Vagina (tissue), 2 donors: ENCODE results near the gene ABCG4. TPM values are rescaled to one million over a fixed set of nuclear protein-coding genes. Genes with fewer than 3 reads are reported as not detected.
"Not testable (repeated sequence)": the region's sequence is repeated elsewhere in the genome, so short reads cannot be mapped to it uniquely, and the experiment has no call there.

Source experiments
- DNase-seq, 2 donors: peaks; one replicate each; pipeline ENCODE4 v3.0.0-alpha.2; 2017; ENCODE audit errors: extremely low spot score in 2 of 2
- H3K27ac ChIP-seq: fragments of 200-600 bp; sonication (generic); one replicate; pipeline ENCODE4 v1.5.1; 2019
- H3K27me3 ChIP-seq: fragments of 200-600 bp; sonication (generic); one replicate; pipeline ENCODE4 v1.5.1; 2019
- H3K36me3 ChIP-seq, 2 donors: fragments of 200-600 bp; sonication (generic); one replicate each; pipeline ENCODE4 v1.5.1; 2017 to 2019
- H3K4me1 ChIP-seq: fragments of 200-600 bp; sonication (generic); one replicate; pipeline ENCODE4 v1.5.1; 2019
- H3K4me3 ChIP-seq, 2 donors: fragments of 200-600 bp; sonication (generic); 1 replicate in 1 of 2; 2 replicates in 1 of 2; pipeline ENCODE4 v1.5.1; 2016 to 2019
- H3K9me3 ChIP-seq: fragments of 200-600 bp; sonication (generic); one replicate; pipeline ENCODE4 v1.5.1; 2019
- POLR2A ChIP-seq, 2 donors: fragments of 450-650 bp; IDR thresholded peaks; one replicate each; pipeline ENCODE4 v1.6.1; 2017; ENCODE audit warnings: antibody characterized with exemption in 2 of 2, mild to moderate bottlenecking in 2 of 2, moderate library complexity in 2 of 2
- POLR2AphosphoS5 ChIP-seq, 2 donors: sonication (generic); formaldehyde crosslinking; IDR thresholded peaks; one replicate each; pipeline ENCODE4 v1.9.0; 2017; ENCODE audit warnings: antibody characterized with exemption in 2 of 2, mild to moderate bottlenecking in 2 of 2, low read depth in 1 of 2; ENCODE audit not compliant: insufficient read depth in 1 of 2
- intact Hi-C: fragments of 100-400 bp; cut with DNase I; formaldehyde crosslinking; loops from one replicate; pipeline ENCODE4 v1.15.1; 2023
- total RNA-seq: library from RNA; depleted of rRNA; stranded (reverse); fragments of >200 nt; gene quantifications from one replicate; pipeline ENCODE4 v1.2.3, GENCODE V29; 2016
- TF ChIP-seq, protein P1 (sequence below), 3 experiments: fragments of 450-650 bp in 2 of 3; fragments of 200-600 bp in 1 of 3; sonication (generic) in 1 of 3; IDR thresholded peaks; one replicate each; pipeline ENCODE4 v1.5.1; 2017 to 2019; ENCODE audit warnings: antibody characterized with exemption in 3 of 3, mild to moderate bottlenecking in 2 of 3, moderate library complexity in 2 of 3

ABCG4 gene
- total RNA-seq, 1 donor from 2014 or later = 3.2 TPM

DNA sequence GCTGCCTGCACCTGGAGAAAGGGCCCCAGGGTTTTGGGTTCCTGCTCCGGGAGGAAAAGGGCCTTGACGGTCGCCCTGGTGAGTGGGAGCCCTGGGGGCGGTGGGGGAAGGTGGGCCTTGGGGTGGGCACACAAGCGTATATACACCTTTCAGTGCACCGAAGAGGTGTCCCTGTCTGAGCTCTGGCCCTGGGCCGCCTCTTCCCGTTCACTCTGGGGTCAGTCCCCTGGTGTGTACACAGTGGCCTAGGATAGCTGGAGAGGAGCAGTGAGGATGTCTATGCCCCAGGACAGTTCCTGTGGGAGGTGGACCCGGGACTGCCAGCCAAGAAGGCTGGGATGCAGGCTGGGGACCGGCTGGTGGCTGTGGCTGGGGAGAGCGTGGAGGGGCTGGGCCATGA lies 39.2 kb downstream of the ABCG4 start:
- no peaks in the 10 kb centered on the region for H3K4me1 ChIP-seq
- no peaks in the 10 kb centered on the region for H3K27me3 ChIP-seq
- no peak overlapping the region for H3K27ac ChIP-seq
- no peaks in the 10 kb centered on the region for H3K36me3 ChIP-seq
- intact Hi-C loops = no loop called here
- no peak overlapping the region for H3K4me3 ChIP-seq
- no peaks in the 10 kb centered on the region for H3K9me3 ChIP-seq
- TF ChIP-seq POLR2A (IDR thresholded peaks at IDR 0.05) (no peak), POLR2AphosphoS5 (IDR thresholded peaks at IDR 0.05; ENCODE audit: insufficient read depth in 1 of 2, low read depth in 1 of 2) (no peak)
- TF ChIP-seq, protein P1, sequence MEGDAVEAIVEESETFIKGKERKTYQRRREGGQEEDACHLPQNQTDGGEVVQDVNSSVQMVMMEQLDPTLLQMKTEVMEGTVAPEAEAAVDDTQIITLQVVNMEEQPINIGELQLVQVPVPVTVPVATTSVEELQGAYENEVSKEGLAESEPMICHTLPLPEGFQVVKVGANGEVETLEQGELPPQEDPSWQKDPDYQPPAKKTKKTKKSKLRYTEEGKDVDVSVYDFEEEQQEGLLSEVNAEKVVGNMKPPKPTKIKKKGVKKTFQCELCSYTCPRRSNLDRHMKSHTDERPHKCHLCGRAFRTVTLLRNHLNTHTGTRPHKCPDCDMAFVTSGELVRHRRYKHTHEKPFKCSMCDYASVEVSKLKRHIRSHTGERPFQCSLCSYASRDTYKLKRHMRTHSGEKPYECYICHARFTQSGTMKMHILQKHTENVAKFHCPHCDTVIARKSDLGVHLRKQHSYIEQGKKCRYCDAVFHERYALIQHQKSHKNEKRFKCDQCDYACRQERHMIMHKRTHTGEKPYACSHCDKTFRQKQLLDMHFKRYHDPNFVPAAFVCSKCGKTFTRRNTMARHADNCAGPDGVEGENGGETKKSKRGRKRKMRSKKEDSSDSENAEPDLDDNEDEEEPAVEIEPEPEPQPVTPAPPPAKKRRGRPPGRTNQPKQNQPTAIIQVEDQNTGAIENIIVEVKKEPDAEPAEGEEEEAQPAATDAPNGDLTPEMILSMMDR (IDR thresholded peaks at IDR 0.05) = no peak
- DNase-seq = no peak

DNA sequence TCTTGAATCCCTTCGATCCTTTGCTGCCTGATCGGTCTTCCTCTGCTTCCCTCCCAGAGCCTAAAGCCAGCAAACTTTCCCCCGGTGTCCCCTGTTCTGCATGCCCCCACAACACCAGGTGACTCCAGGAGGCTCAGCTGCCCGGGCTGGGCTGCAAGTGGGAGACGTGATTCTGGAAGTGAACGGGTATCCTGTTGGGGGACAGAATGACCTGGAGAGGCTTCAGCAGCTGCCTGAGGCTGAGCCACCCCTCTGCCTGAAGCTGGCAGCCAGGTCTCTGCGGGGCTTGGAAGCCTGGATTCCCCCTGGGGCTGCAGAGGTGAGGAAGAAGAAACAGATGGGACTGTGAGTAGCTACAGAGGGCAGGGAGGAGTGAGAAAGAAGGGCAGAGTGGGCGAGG lies 40.0 kb downstream of the ABCG4 start:
- H3K9me3 ChIP-seq = no peaks in the 10 kb centered on the region
- no peaks in the 10 kb centered on the region for H3K36me3 ChIP-seq
- H3K27ac ChIP-seq = no peak overlapping the region
- no peak for DNase-seq
- H3K4me3 ChIP-seq = no peak overlapping the region
- no peaks in the 10 kb centered on the region for H3K4me1 ChIP-seq
- TF ChIP-seq POLR2A (IDR thresholded peaks at IDR 0.05) (no peak), POLR2AphosphoS5 (IDR thresholded peaks at IDR 0.05; ENCODE audit: insufficient read depth in 1 of 2, low read depth in 1 of 2) (no peak)
- TF ChIP-seq, protein P1 (IDR thresholded peaks at IDR 0.05) = no peak
- intact Hi-C loops = no loop called here
- no peaks in the 10 kb centered on the region for H3K27me3 ChIP-seq

DNA sequence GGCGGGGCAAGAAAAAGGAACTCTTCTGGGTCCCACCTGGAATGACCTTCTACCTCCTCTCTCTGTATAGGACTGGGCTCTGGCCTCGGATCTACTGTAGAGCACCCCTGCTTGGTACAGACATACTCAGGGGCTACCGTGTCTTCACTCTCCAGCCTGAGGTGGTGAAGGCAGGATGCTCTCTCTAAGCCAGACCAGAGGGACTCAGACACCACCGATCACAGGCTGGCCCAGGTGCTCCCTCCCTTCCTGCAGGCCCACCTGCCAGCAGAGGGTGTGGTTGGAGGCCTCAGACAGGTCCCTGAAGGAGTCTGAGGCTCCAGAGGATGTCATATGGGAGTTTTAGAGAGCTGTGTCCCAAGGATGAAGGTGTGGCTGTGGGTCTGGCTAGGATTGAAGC lies 40.5 kb downstream of the ABCG4 start:
- intact Hi-C loops = no loop called here
- H3K27ac ChIP-seq = no peak overlapping the region
- TF ChIP-seq POLR2AphosphoS5 (IDR thresholded peaks at IDR 0.05; ENCODE audit: insufficient read depth in 1 of 2, low read depth in 1 of 2) (no peak), POLR2A (IDR thresholded peaks at IDR 0.05) (no peak)
- TF ChIP-seq, protein P1 (IDR thresholded peaks at IDR 0.05) = no peak

DNA sequence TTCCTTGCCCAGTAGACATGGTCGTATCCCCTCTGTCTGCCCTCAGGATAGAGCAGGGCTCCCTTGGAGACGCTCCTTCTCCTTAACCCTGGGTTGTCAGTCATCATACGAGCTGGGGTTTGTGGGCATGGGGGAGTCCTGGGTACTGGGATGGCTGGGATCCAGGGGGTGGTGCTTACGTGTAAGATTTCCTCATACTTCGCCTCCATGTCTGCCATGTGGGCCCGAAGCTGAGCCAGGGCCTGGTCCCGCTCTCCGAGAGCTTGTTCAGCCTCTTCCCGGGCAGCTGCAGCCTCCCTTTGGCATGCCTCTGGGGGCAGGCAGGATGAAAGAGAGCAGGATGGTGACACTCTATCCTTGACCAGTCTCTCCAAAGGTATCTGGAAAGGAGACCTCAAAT lies 41.7 kb downstream of the ABCG4 start:
- no peaks in the 10 kb centered on the region for H3K4me1 ChIP-seq
- intact Hi-C loops = no loop called here

More for the DNA sequence above, 40.5 kb downstream of the ABCG4 start:
- Histone ChIP-seq H3K27me3 (no peaks in the 10 kb centered on the region), H3K4me1 (no peaks in the 10 kb centered on the region), H3K4me3 (no peak overlapping the region), H3K9me3 (no peaks in the 10 kb centered on the region), H3K36me3 (no peaks in the 10 kb centered on the region)
- DNase-seq = no peak

GRCh38 chr11:119191265-119191664 lies 42.4 kb downstream of the ABCG4 start:
- DNase-seq, H3K9me3 ChIP-seq, H3K4me1 ChIP-seq, H3K27me3 ChIP-seq, intact Hi-C loops, H3K36me3 ChIP-seq, H3K4me3 ChIP-seq, H3K27ac ChIP-seq: not testable (repeated sequence)

More for the DNA sequence above, 41.7 kb downstream of the ABCG4 start:
- no peak for DNase-seq
- Histone ChIP-seq H3K36me3 (no peaks in the 10 kb centered on the region), H3K27me3 (no peaks in the 10 kb centered on the region), H3K27ac (no peak overlapping the region), H3K9me3 (no peaks in the 10 kb centered on the region), H3K4me3 (no peak overlapping the region)
- TF ChIP-seq, protein P1 (IDR thresholded peaks at IDR 0.05) = no peak
- no peak for TF ChIP-seq POLR2AphosphoS5 (IDR thresholded peaks at IDR 0.05; ENCODE audit: insufficient read depth in 1 of 2, low read depth in 1 of 2)
- no peak for TF ChIP-seq POLR2A (IDR thresholded peaks at IDR 0.05)

DNA sequence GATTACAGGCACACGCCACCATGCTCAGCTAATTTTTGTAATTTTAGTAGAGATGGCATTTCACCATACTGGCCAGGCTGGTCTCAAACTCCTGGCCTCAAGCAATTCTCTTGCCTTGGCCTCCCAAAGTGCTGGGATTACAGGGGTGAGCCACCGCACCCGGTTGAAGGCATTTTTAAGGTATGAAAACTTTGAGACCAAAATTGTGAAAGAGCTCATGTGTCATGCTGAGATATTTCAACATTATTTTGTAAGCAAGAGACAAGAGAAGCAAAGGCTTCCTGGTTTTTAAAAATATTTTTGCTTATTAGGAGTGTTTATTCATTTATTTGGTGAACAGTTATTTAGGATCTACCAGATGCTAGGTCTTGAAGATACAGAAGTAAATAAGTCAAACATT lies 43.3 kb downstream of the ABCG4 start:
- no peaks in the 10 kb centered on the region for H3K4me1 ChIP-seq
- no peaks in the 10 kb centered on the region for H3K9me3 ChIP-seq
- intact Hi-C loops = no loop called here
- no peaks in the 10 kb centered on the region for H3K27me3 ChIP-seq
- H3K27ac ChIP-seq = no peak overlapping the region
- H3K4me3 ChIP-seq = no peak overlapping the region
- no peak for TF ChIP-seq POLR2A (IDR thresholded peaks at IDR 0.05)
- TF ChIP-seq, protein P1 (IDR thresholded peaks at IDR 0.05) = no peak
- TF ChIP-seq POLR2AphosphoS5 (IDR thresholded peaks at IDR 0.05; ENCODE audit: insufficient read depth in 1 of 2, low read depth in 1 of 2) = no peak
- H3K36me3 ChIP-seq = no peaks in the 10 kb centered on the region
- no peak for DNase-seq
